MV-4-11 (cell line): ENCODE measurements around the gene CD96.
A peak's percentile ranks its signal among the peaks of the same experiment; 100 is the strongest.

Source experiments
- DNase-seq: peaks from one replicate; lab custom pipeline; 2025; lab: John Stamatoyannopoulos, UW

Gene CD96

GRCh38 chr3:111566844-111567243 is 24.8 kb downstream of the CD96 start:
- DNase-seq, result no peak

- DNase-seq, result no peak
These were observed 26.4 kb downstream of the CD96 start for GRCh38 chr3:111568355-111568754.

GRCh38 chr3:111568911-111569310 is 26.9 kb downstream of the CD96 start:
- no peak for DNase-seq

- no peak for DNase-seq
These were observed 28.5 kb downstream of the CD96 start for GRCh38 chr3:111570404-111571030.

GRCh38 chr3:111571282-111571681 is 29.3 kb downstream of the CD96 start:
- no peak for DNase-seq

- DNase-seq, result no peak
These were observed 30.0 kb downstream of the CD96 start for GRCh38 chr3:111571907-111572460.

- no peak for DNase-seq
These were observed 35.1 kb downstream of the CD96 start for GRCh38 chr3:111577113-111577512.

- DNase-seq, result peak; percentile 51
These were observed 36.0 kb downstream of the CD96 start for GRCh38 chr3:111577798-111578685.

GRCh38 chr3:111578867-111579266 is 36.9 kb downstream of the CD96 start:
- no peak for DNase-seq

- DNase-seq, result no peak
These were observed 37.5 kb downstream of the CD96 start for GRCh38 chr3:111579495-111579894.

- no peak for DNase-seq
These were observed 39.6 kb downstream of the CD96 start for GRCh38 chr3:111581403-111582119.

- DNase-seq, result no peak
These were observed 40.1 kb downstream of the CD96 start for GRCh38 chr3:111582120-111582474.

GRCh38 chr3:111584744-111585143 is 42.7 kb downstream of the CD96 start:
- DNase-seq, result no peak

GRCh38 chr3:111585217-111585616 is 43.2 kb downstream of the CD96 start:
- no peak for DNase-seq

GRCh38 chr3:111588527-111588926 is 46.5 kb downstream of the CD96 start:
- DNase-seq, result no peak

GRCh38 chr3:111589303-111590142 is 47.5 kb downstream of the CD96 start:
- no peak for DNase-seq

- DNase-seq, result no peak
These were observed 48.1 kb downstream of the CD96 start for GRCh38 chr3:111590143-111590491.

GRCh38 chr3:111591555-111591954 is 49.6 kb downstream of the CD96 start:
- DNase-seq, result no peak

- DNase-seq, result no peak
These were observed 50.1 kb downstream of the CD96 start for GRCh38 chr3:111592143-111592542.

- DNase-seq, result no peak
These were observed 50.9 kb downstream of the CD96 start for GRCh38 chr3:111592936-111593335.

GRCh38 chr3:111593666-111594065 is 51.7 kb downstream of the CD96 start:
- DNase-seq, result no peak

- DNase-seq, result no peak
These were observed 52.2 kb downstream of the CD96 start for GRCh38 chr3:111594205-111594604.
